GM19240 (cell line): Measurements from ENCODE around the gene EFNA5.
"Not testable (repeated sequence)": the region's sequence is repeated elsewhere in the genome, so short reads cannot be mapped to it uniquely, and the experiment has no call there.

ENCODE experiments used
- DNase-seq: peaks from one replicate; pipeline ENCODE4 v3.0.0; 2011; ENCODE audit warnings: low spot score; ENCODE audit not compliant: insufficient read length

Gene EFNA5

GRCh38 chr5:107373549-107374263, 297.0 kb downstream of the EFNA5 start:
- DNase-seq = no peak

- DNase-seq = no peak
Observed at GRCh38 chr5:107372723-107373450, 297.9 kb downstream of the EFNA5 start.

GRCh38 chr5:107370396-107370968, 300.3 kb downstream of the EFNA5 start:
- DNase-seq = no peak

GRCh38 chr5:107369622-107370021, 301.1 kb downstream of the EFNA5 start:
- no peak for DNase-seq

- DNase-seq = no peak
Observed at GRCh38 chr5:107368615-107369014, 302.1 kb downstream of the EFNA5 start.

- DNase-seq = no peak
Observed at GRCh38 chr5:107367939-107368338, 302.8 kb downstream of the EFNA5 start.

GRCh38 chr5:107367480-107367879, 303.3 kb downstream of the EFNA5 start:
- no peak for DNase-seq

GRCh38 chr5:107365320-107366109, 305.2 kb downstream of the EFNA5 start:
- DNase-seq = no peak

- DNase-seq = no peak
Observed at GRCh38 chr5:107364443-107365319, 306.1 kb downstream of the EFNA5 start.

- no peak for DNase-seq
Observed at GRCh38 chr5:107363768-107364167, 307.0 kb downstream of the EFNA5 start.

- DNase-seq = no peak
Observed at GRCh38 chr5:107361945-107362344, 308.8 kb downstream of the EFNA5 start.

GRCh38 chr5:107359916-107360234, 310.9 kb downstream of the EFNA5 start:
- DNase-seq = no peak

- DNase-seq = no peak
Observed at GRCh38 chr5:107359033-107359915, 311.5 kb downstream of the EFNA5 start.

- no peak for DNase-seq
Observed at GRCh38 chr5:107356891-107357290, 313.8 kb downstream of the EFNA5 start.

- no peak for DNase-seq
Observed at GRCh38 chr5:107352576-107352975, 318.2 kb downstream of the EFNA5 start.

GRCh38 chr5:107346580-107346979, 324.2 kb downstream of the EFNA5 start:
- not testable (repeated sequence) for DNase-seq

GRCh38 chr5:107342371-107342770, 328.4 kb downstream of the EFNA5 start:
- DNase-seq = no peak

GRCh38 chr5:107341376-107342084, 329.2 kb downstream of the EFNA5 start:
- no peak for DNase-seq

GRCh38 chr5:107340631-107341030, 330.1 kb downstream of the EFNA5 start:
- no peak for DNase-seq
